ENCODE results near the gene UQCRC2. TPM values are rescaled to one million over a fixed set of nuclear protein-coding genes. Genes with fewer than 3 reads are reported as not detected.

Gene UQCRC2
- total RNA-seq, 1 donor from 2014 or later = 175 TPM

- H3K9me3 Mint-ChIP-seq = no peaks in the 10 kb centered on the region
- H3K27me3 Mint-ChIP-seq (ENCODE audit: low read depth) = no peaks in the 10 kb centered on the region
- H3K27ac Mint-ChIP-seq (ENCODE audit: unreplicated experiment) = no peak overlapping the region
- H3K4me1 Mint-ChIP-seq = no peaks in the 10 kb centered on the region
- TF ChIP-seq, protein P1, sequence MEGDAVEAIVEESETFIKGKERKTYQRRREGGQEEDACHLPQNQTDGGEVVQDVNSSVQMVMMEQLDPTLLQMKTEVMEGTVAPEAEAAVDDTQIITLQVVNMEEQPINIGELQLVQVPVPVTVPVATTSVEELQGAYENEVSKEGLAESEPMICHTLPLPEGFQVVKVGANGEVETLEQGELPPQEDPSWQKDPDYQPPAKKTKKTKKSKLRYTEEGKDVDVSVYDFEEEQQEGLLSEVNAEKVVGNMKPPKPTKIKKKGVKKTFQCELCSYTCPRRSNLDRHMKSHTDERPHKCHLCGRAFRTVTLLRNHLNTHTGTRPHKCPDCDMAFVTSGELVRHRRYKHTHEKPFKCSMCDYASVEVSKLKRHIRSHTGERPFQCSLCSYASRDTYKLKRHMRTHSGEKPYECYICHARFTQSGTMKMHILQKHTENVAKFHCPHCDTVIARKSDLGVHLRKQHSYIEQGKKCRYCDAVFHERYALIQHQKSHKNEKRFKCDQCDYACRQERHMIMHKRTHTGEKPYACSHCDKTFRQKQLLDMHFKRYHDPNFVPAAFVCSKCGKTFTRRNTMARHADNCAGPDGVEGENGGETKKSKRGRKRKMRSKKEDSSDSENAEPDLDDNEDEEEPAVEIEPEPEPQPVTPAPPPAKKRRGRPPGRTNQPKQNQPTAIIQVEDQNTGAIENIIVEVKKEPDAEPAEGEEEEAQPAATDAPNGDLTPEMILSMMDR (conservative IDR thresholded peaks at IDR 0.05) = no peak
- H3K4me3 Mint-ChIP-seq = no peak overlapping the region
- peaks cover 5% of the 10 kb centered on the region for H3K36me3 Mint-ChIP-seq (ENCODE audit: low read depth)
- no peak for DNase-seq (ENCODE audit: low read depth, low spot score)
Observed at GRCh38 chr16:21984062-21984461, 30.9 kb downstream of the UQCRC2 start.

- DNase-seq (ENCODE audit: low read depth, low spot score) = no peak
- Mint-ChIP-seq H3K27ac (ENCODE audit: unreplicated experiment) (no peak overlapping the region), H3K27me3 (ENCODE audit: low read depth) (no peaks in the 10 kb centered on the region), H3K4me3 (no peak overlapping the region), H3K9me3 (no peaks in the 10 kb centered on the region), H3K4me1 (no peaks in the 10 kb centered on the region), H3K36me3 (ENCODE audit: low read depth) (peaks cover 5% of the 10 kb centered on the region)
- TF ChIP-seq, protein P1 (conservative IDR thresholded peaks at IDR 0.05) = no peak
Observed at GRCh38 chr16:21985524-21985923, 32.4 kb downstream of the UQCRC2 start.

DNA sequence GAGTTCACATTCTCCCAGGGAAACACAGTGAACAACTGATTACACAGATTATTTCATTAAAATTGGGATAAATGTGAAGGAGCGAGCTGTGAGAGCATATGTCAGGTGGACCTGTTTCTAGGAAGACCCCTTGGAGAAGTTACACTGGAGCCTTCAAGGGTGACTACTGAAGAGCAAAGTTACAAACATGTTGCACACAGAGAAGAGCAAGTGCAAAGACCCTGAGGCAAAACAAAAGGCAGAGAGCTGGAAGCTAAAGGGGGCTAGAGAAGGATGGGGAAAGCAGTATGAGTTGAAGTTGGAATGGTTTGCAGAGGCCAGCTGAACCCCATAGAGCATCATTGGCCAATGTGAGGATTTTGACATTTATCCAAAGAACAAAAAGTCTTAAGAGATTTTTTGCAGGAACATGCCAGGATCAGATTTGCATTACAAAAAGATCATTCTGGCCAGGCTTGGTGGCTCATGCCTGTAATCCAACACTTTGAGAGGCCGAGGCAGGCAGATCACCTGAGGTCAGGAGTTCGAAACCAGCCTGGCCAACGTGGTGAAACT lies 33.6 kb downstream of the UQCRC2 start:
- no peaks in the 10 kb centered on the region for H3K4me1 Mint-ChIP-seq
- no peaks in the 10 kb centered on the region for H3K27me3 Mint-ChIP-seq (ENCODE audit: low read depth)
- peak overlapping the region; percentile 2 for H3K27ac Mint-ChIP-seq (ENCODE audit: unreplicated experiment)
- peaks cover 5% of the 10 kb centered on the region for H3K36me3 Mint-ChIP-seq (ENCODE audit: low read depth)
- no peaks in the 10 kb centered on the region for H3K9me3 Mint-ChIP-seq
- TF ChIP-seq, protein P1 (conservative IDR thresholded peaks at IDR 0.05) = no peak
- no peak overlapping the region for H3K4me3 Mint-ChIP-seq
- DNase-seq (ENCODE audit: low read depth, low spot score) = no peak

DNA sequence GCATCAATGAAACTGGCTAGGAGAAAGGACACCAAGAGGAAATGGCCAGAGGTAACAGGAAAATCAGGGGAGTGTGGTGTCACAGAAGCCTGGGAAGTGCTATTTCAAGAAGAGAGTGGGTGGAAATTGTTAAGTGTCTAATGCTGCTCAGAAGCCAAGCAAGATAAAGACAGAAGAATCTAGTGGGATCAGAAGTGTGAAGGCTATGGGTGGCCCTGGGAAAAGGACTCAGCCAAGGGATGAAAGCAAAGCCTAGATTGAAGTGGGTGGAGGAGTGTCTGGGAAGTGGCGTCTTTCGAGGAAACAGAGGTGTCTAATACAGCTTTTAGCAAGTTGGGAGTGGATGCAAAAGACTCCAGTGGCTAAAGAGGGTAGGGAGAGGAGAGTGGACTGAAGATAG lies 34.3 kb downstream of the UQCRC2 start:
- no peaks in the 10 kb centered on the region for H3K36me3 Mint-ChIP-seq (ENCODE audit: low read depth)
- H3K27me3 Mint-ChIP-seq (ENCODE audit: low read depth) = no peaks in the 10 kb centered on the region
- H3K27ac Mint-ChIP-seq (ENCODE audit: unreplicated experiment) = no peak overlapping the region
- TF ChIP-seq, protein P1 (conservative IDR thresholded peaks at IDR 0.05) = no peak
- H3K4me3 Mint-ChIP-seq = no peak overlapping the region
- H3K9me3 Mint-ChIP-seq = no peaks in the 10 kb centered on the region
- DNase-seq (ENCODE audit: low read depth, low spot score) = no peak
- no peaks in the 10 kb centered on the region for H3K4me1 Mint-ChIP-seq

GRCh38 chr16:21989133-21989532 lies 36.0 kb downstream of the UQCRC2 start:
- H3K9me3 Mint-ChIP-seq = no peaks in the 10 kb centered on the region
- TF ChIP-seq, protein P1 (conservative IDR thresholded peaks at IDR 0.05) = no peak
- H3K27ac Mint-ChIP-seq (ENCODE audit: unreplicated experiment) = no peak overlapping the region

More at GRCh38 chr16:21989133-21989532, 36.0 kb downstream of the UQCRC2 start:
- no peak for DNase-seq (ENCODE audit: low read depth, low spot score)
- Mint-ChIP-seq H3K4me3 (no peak overlapping the region), H3K36me3 (ENCODE audit: low read depth) (no peaks in the 10 kb centered on the region), H3K27me3 (ENCODE audit: low read depth) (no peaks in the 10 kb centered on the region), H3K4me1 (no peaks in the 10 kb centered on the region)

Measured in neural crest cell (in vitro differentiated cells).